Endothelial cell of umbilical vein (primary cell): ENCODE measurements around the gene ACTL10. TPM values are rescaled to one million over a fixed set of nuclear protein-coding genes. Genes with fewer than 3 reads are reported as not detected.

Experiments used
- BruUV-seq: library from RNA; stranded (reverse); fragments of 400-500 nt; replicated peaks from 2 replicates; lab custom pipeline; 2021; lab: Mats Ljungman, UMichigan
- CTCF ChIA-PET: fragments of 300-600, 350-600 bp; sonication (Branson Sonifier 250); formaldehyde crosslinking; loops from one replicate; lab custom pipeline; 2021; ENCODE audit warnings: antibody characterized with exemption, inconsistent platforms; lab: Charles Lee
- POLR2A ChIA-PET: fragments of 300-600, 350-600 bp; sonication (Branson Sonifier 250); formaldehyde crosslinking; loops from one replicate; lab custom pipeline; 2021; ENCODE audit warnings: antibody characterized with exemption, inconsistent platforms; lab: Charles Lee
- DNase-seq: peaks from one replicate; pipeline ENCODE4 v3.0.0-alpha.2; 2011; ENCODE audit warnings: low read depth, low spot score
- FAIRE-seq: peaks from 2 replicates; lab custom pipeline; 2011; peaks lifted over from hg19 to GRCh38; lab: Jason Lieb, UNC
- H2AFZ ChIP-seq: 2 replicates; pipeline ENCODE4 v1.6.0; 2012; ENCODE audit warnings: low read depth, low read length, control low read depth, inconsistent platforms
- H3K27ac ChIP-seq: 2 replicates; pipeline ENCODE4 v1.5.1; 2011; ENCODE audit warnings: low read depth, mild to moderate bottlenecking, control low read depth, low read length, moderate library complexity; ENCODE audit not compliant: insufficient read depth
- H3K27me3 ChIP-seq, 2 experiments: 2 replicates each; pipeline versions ENCODE4 v1.6.0 to v1.6.1; 2011; ENCODE audit warnings: low read length in 2 of 2, mixed read lengths in 1 of 2; ENCODE audit not compliant: control insufficient read depth in 2 of 2, insufficient read depth in 2 of 2
- H3K36me3 ChIP-seq, 2 experiments: 2 replicates in 1 of 2; 3 replicates in 1 of 2; pipeline ENCODE4 v1.5.1; 2011; ENCODE audit warnings: low read length in 2 of 2, mild to moderate bottlenecking in 1 of 2, moderate library complexity in 1 of 2; ENCODE audit not compliant: control insufficient read depth in 2 of 2, insufficient read depth in 2 of 2; ENCODE audit errors: extremely low read depth in 1 of 2
- H3K4me1 ChIP-seq: 3 replicates; pipeline ENCODE4 v1.5.1; 2011; ENCODE audit warnings: mild to moderate bottlenecking, low read length; ENCODE audit not compliant: control insufficient read depth, insufficient read depth; ENCODE audit errors: extremely low read depth
- H3K4me2 ChIP-seq: 2 replicates; pipeline ENCODE4 v1.6.1; 2011; ENCODE audit warnings: low read length, control low read depth, mixed read lengths; ENCODE audit not compliant: insufficient read depth
- H3K4me3 ChIP-seq, 3 experiments: fragments of 200-600 bp in 1 of 3; sonication (generic), shearing (Covaris generic) in 1 of 3; replicated peaks in 1 of 3; 2 replicates each; pipeline ENCODE4 v1.5.1; 2011 to 2016; ENCODE audit warnings: control low read depth in 3 of 3, low read length in 3 of 3, mild to moderate bottlenecking in 2 of 3, inconsistent platforms in 1 of 3, low read depth in 1 of 3, moderate library complexity in 1 of 3; ENCODE audit not compliant: insufficient read depth in 1 of 3
- H3K79me2 ChIP-seq: 2 replicates; pipeline ENCODE4 v1.6.0; 2012; ENCODE audit warnings: low read length, inconsistent platforms; ENCODE audit not compliant: control insufficient read depth, insufficient read depth
- H3K9ac ChIP-seq: replicated peaks from 2 replicates; pipeline ENCODE3; 2011; ENCODE audit warnings: low read length, control low read depth; ENCODE audit not compliant: insufficient read depth; ENCODE audit errors: extremely low read depth
- H3K9me1 ChIP-seq: replicated peaks from 3 replicates; pipeline ENCODE4 v1.6.0; 2011; ENCODE audit warnings: mild to moderate bottlenecking, low read length; ENCODE audit not compliant: control insufficient read depth, insufficient read depth; ENCODE audit errors: extremely low read depth
- H3K9me3 ChIP-seq: replicated peaks from 2 replicates; pipeline ENCODE4 v1.5.1; 2012; ENCODE audit warnings: low read length, inconsistent platforms; ENCODE audit not compliant: control insufficient read depth, insufficient read depth
- H4K20me1 ChIP-seq: replicated peaks from 2 replicates; pipeline ENCODE3; 2011; ENCODE audit warnings: mild to moderate bottlenecking, low read length; ENCODE audit not compliant: control insufficient read depth, insufficient read depth; ENCODE audit errors: extremely low read depth
- EZH2 ChIP-seq: IDR thresholded peaks from 2 replicates; pipeline ENCODE4 v1.6.1; 2012; ENCODE audit warnings: borderline replicate concordance, low read depth, mild to moderate bottlenecking, moderate library complexity, low read length, inconsistent platforms; ENCODE audit not compliant: severe bottlenecking
- GATA2 ChIP-seq: IDR thresholded peaks from 2 replicates; pipeline ENCODE4 v1.7.0; 2011; ENCODE audit warnings: low read depth, mild to moderate bottlenecking, moderate library complexity, mixed read lengths, low read length; ENCODE audit not compliant: insufficient read length, insufficient read depth
- dilution Hi-C: fragments of 300-500 bp; cut with MboI; formaldehyde crosslinking; loops from one replicate; pipeline ENCODE4 v1.15.0; 2019; ENCODE audit warnings: low sequenced_read_pairs; ENCODE audit not compliant: extremely low pct_ligation_motif_present
- intact Hi-C: fragments of 100-400 bp; cut with micrococcal nuclease; formaldehyde crosslinking; loops from one replicate; pipeline ENCODE4 v1.10.0; 2022
- polyA plus RNA-seq, 4 experiments: library from polyadenylated mRNA; depleted of rRNA in 3 of 4; stranded (reverse) in 3 of 4; unstranded in 1 of 4; fragments of >200 nt; gene quantifications; 2 replicates each; pipeline versions ENCODE4 v1.2.1 to v1.2.3, GENCODE V29; 2011 to 2012; ENCODE audit warnings: missing spikeins in 1 of 4
- total RNA-seq: library from RNA; stranded (reverse); gene quantifications from 2 replicates; pipeline ENCODE4 v1.2.3, GENCODE V29; 2021
- TF ChIP-seq, protein P1 (sequence below): IDR thresholded peaks from 2 replicates; pipeline ENCODE4 v1.6.1; 2011; ENCODE audit not compliant: insufficient read depth, insufficient read length

The ACTL10 gene
- total and polyA plus RNA-seq, 2 donors (not counting 3 experiments of a cell fraction or from before 2014, with no cell fraction given): 0.92 to 1.4 TPM

DNA sequence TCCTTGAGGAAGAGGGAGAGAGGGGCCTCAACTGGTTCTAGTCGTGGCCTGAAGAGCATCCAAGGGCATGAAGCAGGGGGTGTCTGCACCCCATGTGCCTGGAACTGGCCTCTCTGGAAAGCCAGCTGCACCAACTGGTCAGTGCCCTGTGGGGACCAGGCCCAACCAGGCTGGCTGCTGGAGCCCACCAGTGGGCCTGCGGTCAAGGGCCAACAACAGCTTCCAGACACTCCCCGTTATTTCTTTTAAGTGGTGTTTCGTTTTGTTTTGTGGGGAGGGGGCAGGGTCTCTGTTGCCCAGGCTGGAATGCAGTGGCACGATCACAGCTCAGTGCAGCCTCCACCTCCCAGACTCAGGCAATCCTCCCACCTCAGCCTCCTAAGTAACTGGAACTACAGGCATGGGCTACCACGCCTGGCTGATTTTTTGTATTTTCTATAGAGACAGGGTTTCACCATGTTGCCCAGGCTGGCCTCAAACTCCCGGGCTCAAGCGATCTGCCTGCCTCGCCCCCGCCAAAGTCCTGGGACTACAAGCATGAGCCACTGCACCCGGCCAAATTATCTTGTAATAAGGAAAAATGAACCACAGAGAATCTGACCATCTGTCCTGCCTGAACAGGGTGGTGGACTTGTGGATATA lies 16.5 kb upstream of the ACTL10 start:
- H2AFZ ChIP-seq: no peak overlapping the region
- H3K27me3 ChIP-seq: no peaks in the 10 kb centered on the region
- no peaks in the 10 kb centered on the region for H3K79me2 ChIP-seq
- no peak overlapping the region for H3K4me3 ChIP-seq
- dilution Hi-C loops: no loop called here
- H3K9me3 ChIP-seq: no peaks in the 10 kb centered on the region
- H3K4me2 ChIP-seq: no peak overlapping the region
- H3K36me3 ChIP-seq: peaks cover 3 to 5% of the 10 kb centered on the region in 2 experiments
- no TSS peak for BruUV-seq
- intact Hi-C loops: loop anchor here (5.0 kb wide), 1 partner anchor 133 kb away; no protein-coding TSS in a partner anchor
- CTCF ChIA-PET: interaction anchor here (0.7 to 5.2 kb wide), 3 partner anchors 18 to 487 kb away, joined by 3 to 58 read pairs (median 3); no protein-coding TSS in a partner anchor
- H3K9me1 ChIP-seq: no peaks in the 10 kb centered on the region
- H3K27ac ChIP-seq: no peak overlapping the region
- no peak overlapping the region for H3K9ac ChIP-seq
- DNase-seq (no peak), FAIRE-seq (no peak)
- TF ChIP-seq, protein P1, sequence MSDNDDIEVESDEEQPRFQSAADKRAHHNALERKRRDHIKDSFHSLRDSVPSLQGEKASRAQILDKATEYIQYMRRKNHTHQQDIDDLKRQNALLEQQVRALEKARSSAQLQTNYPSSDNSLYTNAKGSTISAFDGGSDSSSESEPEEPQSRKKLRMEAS: no peak
- no peaks in the 10 kb centered on the region for H4K20me1 ChIP-seq
- POLR2A ChIA-PET: no interaction called here
- H3K4me1 ChIP-seq: no peaks in the 10 kb centered on the region

DNA sequence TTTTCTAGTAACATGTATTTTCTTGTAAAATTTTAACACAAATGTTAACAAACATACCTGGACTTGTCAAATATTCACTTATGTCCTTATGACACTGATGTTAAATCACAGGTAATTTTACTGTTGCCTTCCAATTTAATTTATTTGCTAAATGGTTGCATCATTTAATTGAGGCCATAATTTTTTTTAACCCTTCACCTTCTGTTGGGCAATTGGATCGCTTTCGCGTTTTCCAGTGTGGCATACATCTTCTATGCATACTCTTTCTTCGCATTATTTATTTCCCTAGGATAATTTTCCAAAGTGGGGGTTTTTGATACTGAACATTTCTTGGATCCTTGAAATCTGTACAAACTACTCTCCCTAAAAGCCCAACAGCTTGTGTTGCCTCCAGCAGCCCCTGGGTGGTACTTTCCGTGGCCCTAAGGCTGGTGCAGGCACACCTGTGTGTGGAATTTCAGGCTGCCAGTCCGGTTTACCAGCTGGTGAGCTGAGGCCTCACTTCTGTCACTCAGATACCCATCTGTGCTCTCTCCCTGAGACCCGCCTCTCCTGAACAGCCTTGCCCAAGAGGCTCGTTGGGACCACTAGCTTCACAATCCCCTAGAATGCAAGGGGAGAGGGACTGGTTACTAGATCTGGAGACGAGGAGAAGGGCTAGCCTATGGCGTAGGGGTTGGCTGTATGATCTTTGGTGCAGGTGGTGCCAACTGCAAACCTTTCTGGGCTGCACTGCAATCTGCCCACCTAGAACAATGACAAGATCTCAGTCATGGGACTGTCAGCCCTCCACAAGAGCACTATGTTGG lies 15.8 kb upstream of the ACTL10 start:
- BruUV-seq: no TSS peak
- H3K4me3 ChIP-seq: no peak overlapping the region
- no peaks in the 10 kb centered on the region for H3K9me1 ChIP-seq
- H3K9me3 ChIP-seq: no peaks in the 10 kb centered on the region
- no peak overlapping the region for H3K9ac ChIP-seq
- TF ChIP-seq EZH2: no peak
- TF ChIP-seq GATA2: no peak
- dilution Hi-C loops: no loop called here
- no peak overlapping the region for H3K4me2 ChIP-seq
- POLR2A ChIA-PET: no interaction called here
- intact Hi-C loops: loop anchor here (5.0 kb wide), 1 partner anchor 134 kb away; no protein-coding TSS in a partner anchor
- H4K20me1 ChIP-seq: no peaks in the 10 kb centered on the region
- H3K36me3 ChIP-seq: peaks cover 0 to 2% of the 10 kb centered on the region in 2 experiments
- no peaks in the 10 kb centered on the region for H3K27me3 ChIP-seq
- no peaks in the 10 kb centered on the region for H3K4me1 ChIP-seq
- H2AFZ ChIP-seq: no peak overlapping the region
- FAIRE-seq (no peak), DNase-seq (no peak)
- no peak overlapping the region for H3K27ac ChIP-seq
- no peaks in the 10 kb centered on the region for H3K79me2 ChIP-seq
- CTCF ChIA-PET: interaction anchor here (1.1 to 5.2 kb wide), 5 partner anchors 9 to 193 kb away, joined by 3 to 58 read pairs (median 7); no protein-coding TSS in a partner anchor
